ENCODE measurements around the gene DGCR8.
A peak's percentile ranks its signal among the peaks of the same experiment; 100 is the strongest.

DGCR8 gene

DNA sequence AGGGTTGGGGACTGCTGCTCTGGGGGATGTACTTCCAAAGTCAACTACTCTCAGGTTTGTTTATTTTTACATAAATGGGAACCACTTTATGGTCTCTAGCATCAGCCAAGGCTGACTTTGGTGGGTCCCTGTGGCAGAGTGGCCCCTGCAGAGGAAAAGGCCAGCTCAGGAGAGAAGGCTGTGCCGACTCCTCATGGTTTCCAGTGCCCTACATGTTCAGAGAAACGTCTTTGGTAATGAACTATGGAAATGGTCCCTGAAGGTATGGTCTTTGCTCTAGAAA is 48.5 kb downstream of the DGCR8 start:
- DNase-seq, result no peak

- peak; percentile 49 for DNase-seq
These were observed 49.1 kb downstream of the DGCR8 start for GRCh38 chr22:20128902-20129746.

- no peak for DNase-seq
These were observed 49.6 kb downstream of the DGCR8 start for GRCh38 chr22:20129747-20130014.

GRCh38 chr22:20130319-20130718 is 50.3 kb downstream of the DGCR8 start:
- DNase-seq, result peak; percentile 72

GRCh38 chr22:20130731-20131596 is 50.9 kb downstream of the DGCR8 start:
- peak; percentile 26 for DNase-seq

DNA sequence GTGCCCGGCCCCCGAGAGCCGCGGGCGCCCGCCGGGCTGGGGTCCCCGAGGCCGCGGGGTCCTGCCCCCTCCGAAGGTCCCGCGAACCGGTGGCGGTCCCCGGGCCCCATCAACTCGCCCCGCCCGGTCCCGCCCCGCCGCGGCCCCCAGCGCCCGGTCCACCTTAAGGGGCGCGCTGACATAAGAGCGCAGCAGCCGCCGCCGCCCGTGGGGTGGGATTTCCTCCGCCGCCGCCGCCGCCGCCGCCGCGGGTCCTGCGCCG is 51.5 kb downstream of the DGCR8 start, which contains the start of gene ZDHHC8:
Gene ZDHHC8 (plus strand): TSS at position 208 of the 262 bp plus-strand sequence. CDS start 144 bp downstream, outside the sequence.
- DNase-seq, result no peak

GRCh38 chr22:20131859-20132685 is 52.0 kb downstream of the DGCR8 start:
- no peak for DNase-seq

GRCh38 chr22:20132686-20133246 is 52.7 kb downstream of the DGCR8 start:
- DNase-seq, result no peak

GRCh38 chr22:20133930-20134549 is 54.0 kb downstream of the DGCR8 start:
- no peak for DNase-seq

- DNase-seq, result no peak
These were observed 55.2 kb downstream of the DGCR8 start for GRCh38 chr22:20135265-20135664.

GRCh38 chr22:20135806-20136602 is 56.0 kb downstream of the DGCR8 start:
- DNase-seq, result no peak

GRCh38 chr22:20136603-20136873 is 56.5 kb downstream of the DGCR8 start:
- DNase-seq, result no peak

- DNase-seq, result no peak
These were observed 57.1 kb downstream of the DGCR8 start for GRCh38 chr22:20137113-20137512.

GRCh38 chr22:20137671-20138416 is 57.8 kb downstream of the DGCR8 start:
- DNase-seq, result no peak

GRCh38 chr22:20138417-20138738 is 58.3 kb downstream of the DGCR8 start:
- no peak for DNase-seq

- DNase-seq, result no peak
These were observed 58.8 kb downstream of the DGCR8 start for GRCh38 chr22:20138868-20139267.

GRCh38 chr22:20139391-20140106 is 59.5 kb downstream of the DGCR8 start:
- DNase-seq, result no peak

DNA sequence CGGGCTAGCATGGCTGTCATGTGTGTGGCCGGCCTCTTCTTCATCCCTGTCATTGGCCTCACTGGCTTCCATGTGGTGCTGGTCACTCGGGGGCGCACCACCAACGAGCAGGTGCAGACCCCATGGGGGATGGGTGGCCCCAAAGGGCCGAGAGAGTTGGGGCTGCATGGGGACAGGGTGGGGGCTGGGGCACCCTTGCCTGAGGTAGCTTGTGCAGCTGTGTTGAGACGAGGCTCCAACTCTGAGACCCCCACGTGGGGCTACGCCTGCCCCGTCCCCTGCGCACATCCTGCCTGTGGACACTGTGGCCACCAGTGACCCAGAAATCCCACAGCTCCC is 60.0 kb downstream of the DGCR8 start:
- DNase-seq, result no peak

GRCh38 chr22:20140521-20140964 is 60.5 kb downstream of the DGCR8 start:
- DNase-seq, result no peak

DNA sequence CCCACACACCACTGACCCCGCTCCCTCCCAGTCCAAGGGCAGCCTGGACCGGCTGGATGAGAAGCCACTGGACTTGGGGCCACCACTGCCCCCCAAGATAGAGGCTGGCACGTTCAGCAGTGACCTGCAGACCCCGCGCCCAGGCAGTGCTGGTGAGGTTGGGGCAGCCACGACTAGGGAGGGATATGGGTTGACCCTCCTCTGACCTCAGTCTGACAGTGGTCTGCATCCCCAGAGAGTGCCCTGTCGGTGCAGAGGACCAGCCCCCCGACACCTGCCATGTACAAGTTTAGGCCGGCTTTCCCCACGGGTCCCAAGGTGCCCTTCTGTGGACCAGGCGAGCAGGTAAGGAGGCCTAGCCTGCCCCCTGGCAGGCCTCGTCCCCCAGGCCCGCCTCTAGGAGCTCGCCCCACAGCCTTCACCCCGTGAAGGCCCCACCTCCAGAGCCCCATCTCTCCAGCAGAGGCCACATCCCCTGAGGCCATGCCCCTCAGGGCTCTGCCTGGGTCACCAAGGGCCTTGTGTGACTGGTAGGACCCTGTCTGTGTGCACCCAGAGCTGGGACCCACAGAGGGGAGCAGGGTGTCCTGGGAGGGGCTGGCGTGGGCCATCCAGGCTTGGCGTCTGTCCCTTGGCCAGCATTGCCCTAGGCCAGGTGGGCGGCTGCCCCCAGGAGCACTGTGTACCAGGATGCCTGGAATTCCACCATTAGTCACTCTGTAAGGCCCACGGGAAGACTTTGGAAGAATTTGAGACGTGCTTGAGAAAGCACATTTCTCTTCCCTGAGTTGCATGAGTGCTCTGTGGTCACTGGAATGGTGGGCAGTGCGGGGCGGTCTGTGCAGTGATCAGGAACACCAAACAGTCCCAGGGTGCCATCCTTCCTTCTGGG is 61.4 kb downstream of the DGCR8 start:
- no peak for DNase-seq
